ENCODE data around the gene MINDY1. TPM values are rescaled to one million over a fixed set of nuclear protein-coding genes. Genes with fewer than 3 reads are reported as not detected.
A peak's percentile ranks its signal among the peaks of the same experiment; 100 is the strongest.

The MINDY1 gene
- total and polyA plus RNA-seq, 9 of the 15 experiments (the other 6 are each of a cell fraction or from before 2014, with no cell fraction given), result 0.49 to 11.0 (median 6.0) TPM

- TF ChIP-seq ZNF407 (IDR thresholded peaks at IDR 0.05; ENCODE audit: low read depth), result no peak
- peak; percentile 63; the same call in 1 of the 2 replicates for TF ChIP-seq NCOA1 (IDR thresholded peaks at IDR 0.05; ENCODE audit: low read depth)
- no peak for TF ChIP-seq ZMIZ1 (IDR thresholded peaks at IDR 0.05; ENCODE audit: low read depth in 2 of 2, low read length in 2 of 2)
- no peak for TF ChIP-seq KLF16 (IDR thresholded peaks at IDR 0.05)
- TF ChIP-seq C11orf30 (IDR thresholded peaks at IDR 0.05; ENCODE audit: low read depth), result no peak
- no peak for TF ChIP-seq DDX20 (tag; IDR thresholded peaks at IDR 0.05; ENCODE audit: low read depth)
- peak; percentile 74; the same call in 1 of the 2 replicates for TF ChIP-seq HBP1 (CRISPR knock-in tag; IDR thresholded peaks at IDR 0.05)
- no peak for TF ChIP-seq POU5F1 (IDR thresholded peaks at IDR 0.05; ENCODE audit: borderline replicate concordance, low read depth, low read length, partially characterized antibody)
- no peak for TF ChIP-seq HEY1 (CRISPR knock-in tag; IDR thresholded peaks at IDR 0.05; ENCODE audit: borderline replicate concordance)
- no peak for TF ChIP-seq POLR3G (IDR thresholded peaks at IDR 0.05; ENCODE audit: extremely low read depth, insufficient read length, insufficient replicate concordance)
- TF ChIP-seq GTF2F1 (IDR thresholded peaks at IDR 0.05; ENCODE audit: low read depth, low read length), result no peak
- TF ChIP-seq IRF9 (tag; IDR thresholded peaks at IDR 0.05), result peak; percentile 88
- TF ChIP-seq YBX1 (IDR thresholded peaks at IDR 0.05), result no peak
- no peak for TF ChIP-seq FOXA1 (IDR thresholded peaks at IDR 0.05; ENCODE audit: borderline replicate concordance)
Observed at GRCh38 chr1:151054971-151055547, 48.4 kb upstream of the MINDY1 start (continued).

Data from K562 (cell line).